GM19463 (cell line): ENCODE measurements around the gene MBTPS1.

Experiments used
- ATAC-seq: cut with Tn5 transposase; IDR thresholded peaks from one replicate; pipeline ENCODE4 v1.9.1; 2021; ENCODE audit warnings: mild to moderate bottlenecking, moderate library complexity; ENCODE audit not compliant: unreplicated experiment

MBTPS1 gene

DNA sequence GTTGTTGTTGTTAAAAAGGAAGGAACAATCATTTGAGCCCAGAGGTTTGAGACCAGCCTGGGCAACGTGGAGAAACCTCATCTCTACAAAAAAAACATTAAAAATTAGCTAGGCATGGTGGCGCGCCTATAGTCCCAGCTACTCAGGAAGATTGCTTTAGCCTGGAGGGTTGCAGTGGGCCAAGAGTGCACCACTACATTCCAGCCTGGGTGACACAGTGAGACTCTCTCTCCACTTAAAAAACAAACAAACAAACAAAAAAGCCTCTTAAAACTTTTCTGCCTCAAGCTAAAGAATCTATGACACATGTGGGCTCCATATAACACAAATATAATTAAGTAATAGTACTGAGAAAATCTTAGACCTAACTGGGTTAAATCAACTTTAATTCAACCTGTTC is 12.5 kb downstream of the MBTPS1 start:
- ATAC-seq, result no peak

DNA sequence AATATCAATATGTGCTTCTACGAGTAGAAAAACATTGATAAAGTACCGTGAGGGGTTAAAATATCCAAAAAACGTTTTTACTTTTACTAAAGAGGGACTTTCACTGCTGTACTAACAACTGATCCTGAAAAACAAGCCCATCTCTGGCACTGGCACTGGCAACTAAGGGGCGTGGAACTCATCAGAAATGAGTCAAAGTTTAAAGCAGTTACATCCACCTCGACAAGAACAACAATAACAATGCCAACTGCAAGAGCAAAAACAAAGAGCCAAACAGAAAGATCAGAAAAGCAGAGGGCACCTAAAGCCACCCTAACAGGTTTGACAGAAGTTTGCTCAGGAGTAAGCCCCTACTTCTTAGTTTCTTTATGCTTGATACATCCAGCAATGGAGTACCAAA is 13.1 kb downstream of the MBTPS1 start:
- ATAC-seq, result no peak

DNA sequence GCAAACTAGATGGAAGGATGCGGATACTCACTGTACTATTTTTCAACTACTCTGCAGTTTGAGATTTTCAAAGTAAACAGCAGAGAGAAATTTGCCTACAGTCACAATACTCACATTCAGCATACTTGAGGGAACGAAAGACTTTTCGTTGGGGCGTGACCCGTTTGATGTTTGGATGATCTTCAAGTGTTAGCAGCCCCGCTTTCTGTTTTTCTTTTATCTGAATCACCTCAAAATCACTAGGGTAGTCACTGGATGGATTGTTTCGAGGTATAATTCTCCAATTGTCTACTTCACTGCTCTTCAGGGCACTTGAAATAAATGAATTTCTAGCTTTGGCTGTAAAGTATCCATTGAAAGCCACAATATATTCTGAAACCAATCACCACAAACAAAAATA is 17.8 kb downstream of the MBTPS1 start:
- no peak for ATAC-seq

DNA sequence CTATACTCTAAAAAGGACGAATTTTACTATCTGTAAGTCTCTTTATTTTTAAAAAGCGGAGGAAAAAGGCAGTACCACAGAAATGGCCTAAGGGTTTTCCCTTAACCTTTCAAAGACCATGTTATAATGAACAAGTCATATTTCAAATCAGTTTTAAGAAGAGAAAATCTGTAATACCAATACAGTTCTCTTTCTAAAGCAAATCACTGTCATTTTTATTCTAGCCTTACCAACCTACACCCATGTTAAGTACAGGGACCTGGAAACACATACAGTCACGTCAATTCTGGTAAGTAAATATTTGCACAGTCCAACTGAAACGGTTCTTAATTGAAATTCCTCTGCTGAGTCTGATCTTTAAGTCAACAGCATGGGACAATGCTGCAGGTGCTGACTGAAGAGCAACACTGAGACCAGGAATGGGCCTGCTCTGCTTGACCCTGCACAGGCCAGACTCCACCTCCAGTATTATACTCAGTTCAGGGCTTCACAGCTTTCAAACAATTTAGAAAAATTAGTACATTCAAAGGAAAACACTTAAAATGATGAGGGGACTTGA is 20.2 kb downstream of the MBTPS1 start:
- no peak for ATAC-seq

DNA sequence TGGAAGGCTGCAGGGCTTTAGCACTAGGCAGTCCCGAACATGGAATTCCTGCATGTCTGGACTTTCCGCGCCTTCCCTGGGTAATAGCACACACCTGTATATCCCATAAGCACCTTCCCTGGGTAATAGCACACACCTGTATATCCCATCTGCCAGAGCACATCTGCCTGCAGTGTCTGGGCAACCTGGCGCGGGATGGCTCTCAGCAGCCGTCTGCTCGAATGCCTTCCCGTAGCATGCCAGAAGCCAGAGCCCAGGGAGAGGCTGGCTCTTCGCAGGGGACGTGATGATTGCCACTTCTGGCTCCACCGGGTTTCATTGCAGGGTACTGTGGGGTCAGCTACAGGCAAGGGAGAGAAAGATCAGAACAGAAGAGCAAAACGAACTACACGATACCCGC is 21.3 kb downstream of the MBTPS1 start:
- ATAC-seq, result no peak

DNA sequence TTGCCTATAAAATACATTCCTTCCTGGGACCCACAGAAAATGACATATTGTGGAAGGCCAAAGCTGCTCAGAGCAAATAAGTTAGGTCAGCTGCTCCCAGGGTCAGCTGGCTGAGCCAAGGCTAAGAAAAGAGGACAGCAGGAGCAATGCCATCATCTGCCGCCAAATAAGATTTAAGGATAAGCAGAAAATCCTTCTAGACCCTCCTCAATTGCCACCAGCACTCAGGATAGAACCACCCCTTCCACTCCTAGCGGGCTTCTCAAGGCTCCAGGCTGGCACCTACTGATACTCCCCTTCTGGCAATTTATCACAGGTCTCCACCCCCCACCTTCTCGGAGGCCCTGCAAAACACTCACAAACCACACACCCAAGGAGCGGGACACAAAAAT is 22.9 kb downstream of the MBTPS1 start:
- no peak for ATAC-seq

DNA sequence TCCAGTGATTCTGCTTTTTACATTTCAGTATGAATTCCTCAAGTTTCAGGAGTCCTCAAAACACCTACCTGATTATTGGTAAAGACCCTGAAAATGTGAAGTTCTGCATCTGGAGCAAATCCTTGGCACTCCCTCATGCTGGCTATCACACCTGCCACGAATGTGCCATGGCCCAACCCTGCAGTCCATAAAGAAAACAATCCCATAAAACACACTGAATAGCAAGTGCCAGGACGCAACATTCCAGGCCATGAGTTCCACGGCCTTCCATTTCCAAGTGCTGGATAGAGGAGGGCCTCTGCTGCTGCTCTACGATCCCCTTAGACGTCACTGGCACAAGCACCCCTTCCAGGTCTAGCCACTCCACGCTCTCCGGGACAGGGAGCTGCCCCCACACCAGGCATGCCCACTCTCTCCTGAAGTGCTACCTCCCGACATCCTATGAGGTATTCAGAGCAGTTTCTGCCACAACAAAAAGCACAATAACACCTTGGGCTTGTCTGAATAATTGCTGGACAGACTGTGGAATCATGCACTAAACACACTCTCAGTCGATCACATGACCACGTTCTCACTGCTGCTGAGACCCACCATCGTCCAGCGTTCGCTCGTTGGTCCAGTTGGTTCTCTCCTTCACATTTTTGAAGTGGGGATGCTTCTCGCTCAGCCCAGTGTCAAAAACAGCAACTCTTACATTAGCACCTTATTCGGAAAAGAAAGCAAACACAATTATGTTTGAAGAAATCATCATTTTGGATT is 23.4 kb downstream of the MBTPS1 start:
- no peak for ATAC-seq

DNA sequence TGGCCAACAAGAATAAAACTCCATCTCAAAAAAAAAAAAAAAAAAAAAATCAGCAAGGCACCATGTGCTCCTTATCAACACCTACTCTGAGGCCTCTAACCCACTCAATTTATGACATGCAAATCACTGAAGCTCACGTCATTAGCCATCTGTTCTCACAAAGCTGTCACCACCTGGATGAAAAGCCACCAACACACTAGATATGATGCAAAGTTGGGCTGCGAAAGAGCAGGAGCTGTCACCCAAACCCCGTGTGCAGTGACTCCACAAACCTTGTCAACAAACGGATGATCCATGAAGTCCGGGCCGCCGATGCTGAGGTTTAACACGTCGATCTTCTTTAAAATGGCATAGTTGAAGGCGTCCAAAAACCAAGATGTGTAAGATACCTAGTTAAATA is 25.3 kb downstream of the MBTPS1 start:
- ATAC-seq, result no peak

DNA sequence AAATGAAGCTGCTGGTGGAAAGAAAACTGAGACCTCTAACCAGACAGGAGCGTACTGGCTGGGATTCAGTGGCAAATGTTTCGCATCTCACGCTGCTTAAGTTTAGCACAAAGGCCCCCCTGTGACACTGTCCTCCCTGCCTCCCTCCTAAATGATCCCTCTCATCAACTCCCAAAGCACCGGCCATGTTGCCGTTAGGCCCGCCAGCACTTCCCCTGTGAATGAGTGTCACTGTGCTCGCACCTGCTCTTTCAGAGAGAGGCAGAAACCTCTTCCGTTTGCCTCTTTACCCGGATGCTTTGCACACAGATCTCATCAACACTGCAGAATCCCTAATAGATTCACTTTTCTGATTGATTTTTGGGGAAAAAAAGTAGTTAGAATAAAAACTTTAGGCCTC is 26.5 kb downstream of the MBTPS1 start:
- no peak for ATAC-seq

DNA sequence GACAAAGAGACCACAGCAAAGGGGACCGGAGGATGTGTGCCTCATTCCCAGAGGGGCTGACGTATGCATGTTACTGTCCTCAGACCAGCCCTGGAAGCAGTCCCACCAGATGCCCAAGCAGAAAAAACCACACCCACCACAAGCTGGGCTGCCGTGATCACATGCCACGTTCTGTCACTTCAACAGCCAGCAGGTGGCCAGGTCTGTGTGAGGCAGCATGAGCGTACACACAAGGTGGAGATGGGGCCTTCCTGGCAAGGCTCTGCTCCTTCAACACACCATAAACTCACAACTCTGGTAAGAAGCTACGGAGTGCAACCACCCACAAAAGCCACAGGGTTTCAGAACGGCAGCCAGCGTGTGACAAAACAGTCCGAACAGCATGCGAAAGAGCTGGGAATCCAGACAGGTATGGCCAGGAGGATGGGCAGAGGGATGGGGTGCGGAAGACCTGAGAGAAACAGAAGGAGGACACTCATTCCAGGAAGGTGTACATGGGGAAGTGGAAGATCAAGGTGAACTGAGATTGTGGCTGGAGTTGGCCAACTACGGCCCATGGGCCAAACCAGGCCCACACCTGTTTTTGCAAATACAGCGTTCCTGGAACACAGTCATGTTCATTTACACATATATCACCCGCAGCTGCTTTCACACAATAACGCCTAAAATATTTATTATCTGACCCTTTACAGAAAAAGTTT is 27.9 kb downstream of the MBTPS1 start:
- peak; percentile 80 for ATAC-seq

DNA sequence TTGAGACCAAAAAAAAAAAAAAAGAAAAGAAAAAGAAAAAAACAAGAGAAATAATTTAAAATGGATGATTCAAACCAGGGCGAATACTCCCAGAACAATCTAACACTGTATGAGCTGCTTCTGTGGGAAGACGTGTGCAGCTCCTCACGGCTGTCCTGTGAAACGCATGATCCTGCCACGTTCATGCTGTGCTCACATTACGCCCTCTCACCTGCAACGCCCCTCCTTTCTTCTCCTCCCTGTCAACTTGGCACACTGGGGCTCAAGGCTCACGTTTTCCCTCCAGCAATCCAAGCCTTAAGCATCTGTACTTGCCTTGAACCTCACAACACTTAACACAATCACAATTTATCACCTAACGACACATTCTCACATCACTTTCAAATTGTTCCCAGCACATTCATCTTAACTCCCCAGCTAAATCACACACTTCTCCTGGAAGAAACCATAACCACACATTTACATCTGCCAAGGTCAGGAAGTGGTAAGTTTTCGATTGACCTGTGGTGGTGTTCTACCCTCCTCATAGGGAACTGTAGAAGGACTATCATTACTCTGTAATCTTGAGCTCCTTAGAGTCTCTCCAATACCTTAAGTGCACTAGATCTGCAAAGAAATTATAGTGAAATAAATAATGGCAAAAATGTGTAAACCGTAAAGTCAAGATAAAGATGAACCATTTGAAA is 29.1 kb downstream of the MBTPS1 start:
- ATAC-seq, result no peak

DNA sequence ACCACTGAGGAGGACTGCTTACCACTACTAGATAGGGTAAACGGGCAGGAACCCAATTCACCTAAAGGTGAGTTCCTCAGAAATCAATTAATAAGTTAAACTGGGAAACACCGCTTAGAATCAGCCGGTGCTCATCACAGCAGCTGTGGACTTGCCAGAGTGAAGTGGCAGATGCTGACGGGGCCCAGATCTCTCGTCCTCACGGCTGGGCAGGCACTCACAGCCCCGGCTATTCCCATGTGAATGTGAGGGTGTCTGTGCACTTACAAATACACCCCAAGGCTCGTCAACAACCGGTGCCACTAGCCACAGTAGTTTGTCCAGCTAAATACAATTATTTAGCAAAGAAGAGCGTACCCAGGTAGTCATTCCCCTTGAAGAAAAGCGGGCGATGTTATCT is 29.7 kb downstream of the MBTPS1 start:
- no peak for ATAC-seq

DNA sequence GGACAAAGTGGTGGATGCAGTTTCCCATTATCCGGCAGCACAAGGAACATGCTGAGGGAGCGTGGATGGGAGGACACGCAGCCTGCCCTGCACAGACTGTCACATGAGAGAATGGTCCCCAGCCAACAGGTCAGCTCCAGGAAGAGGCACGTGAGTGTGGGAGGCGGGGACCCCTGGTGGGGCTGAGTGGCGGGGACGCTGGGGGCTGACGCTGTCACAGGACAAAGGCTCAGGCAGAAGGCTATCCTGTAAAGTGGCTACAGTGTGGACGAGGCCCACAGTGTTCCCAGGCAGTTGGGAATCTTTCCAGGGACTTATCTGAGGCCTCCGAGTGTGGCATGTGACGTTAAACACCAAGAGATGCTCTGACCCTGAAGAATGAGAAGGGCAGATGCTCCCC is 30.4 kb downstream of the MBTPS1 start:
- no peak for ATAC-seq

DNA sequence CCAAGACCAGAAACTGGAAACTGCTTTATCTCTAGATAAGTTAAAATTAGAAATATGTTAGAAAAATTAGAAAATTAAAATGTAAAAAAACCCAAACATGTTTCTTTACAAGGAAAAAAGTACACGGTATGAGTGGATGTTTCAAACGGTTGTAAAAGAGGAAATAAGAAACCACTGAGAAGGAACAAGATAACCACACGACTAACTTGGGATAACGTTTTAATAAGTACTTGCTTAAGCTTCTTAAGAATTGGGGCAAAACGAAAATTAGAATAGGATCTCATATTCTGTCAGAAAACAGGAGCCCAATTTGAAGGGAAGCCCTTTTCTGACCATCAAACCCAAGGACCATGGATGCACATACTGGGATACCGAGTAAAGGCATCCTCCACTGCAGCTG is 31.0 kb downstream of the MBTPS1 start:
- ATAC-seq, result no peak

DNA sequence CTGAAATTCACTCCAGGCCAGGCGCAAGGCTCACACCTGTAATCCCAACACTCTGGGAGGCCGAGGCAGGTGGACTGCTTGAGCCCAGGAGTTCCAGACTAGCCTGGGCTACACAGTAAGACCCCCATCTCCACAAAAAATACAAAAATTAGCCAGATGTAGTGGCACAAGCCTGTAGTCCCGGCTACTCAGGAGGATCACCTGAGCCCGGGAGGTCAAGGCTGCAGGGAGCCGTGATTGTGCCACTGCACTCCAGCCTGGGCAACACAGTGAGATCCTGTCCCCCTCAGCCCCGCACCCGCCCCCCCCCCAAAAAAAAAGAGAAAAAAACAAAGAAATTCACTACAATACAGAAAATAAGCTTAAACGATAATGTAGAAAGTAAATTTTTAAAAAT is 31.5 kb downstream of the MBTPS1 start:
- ATAC-seq, result no peak

DNA sequence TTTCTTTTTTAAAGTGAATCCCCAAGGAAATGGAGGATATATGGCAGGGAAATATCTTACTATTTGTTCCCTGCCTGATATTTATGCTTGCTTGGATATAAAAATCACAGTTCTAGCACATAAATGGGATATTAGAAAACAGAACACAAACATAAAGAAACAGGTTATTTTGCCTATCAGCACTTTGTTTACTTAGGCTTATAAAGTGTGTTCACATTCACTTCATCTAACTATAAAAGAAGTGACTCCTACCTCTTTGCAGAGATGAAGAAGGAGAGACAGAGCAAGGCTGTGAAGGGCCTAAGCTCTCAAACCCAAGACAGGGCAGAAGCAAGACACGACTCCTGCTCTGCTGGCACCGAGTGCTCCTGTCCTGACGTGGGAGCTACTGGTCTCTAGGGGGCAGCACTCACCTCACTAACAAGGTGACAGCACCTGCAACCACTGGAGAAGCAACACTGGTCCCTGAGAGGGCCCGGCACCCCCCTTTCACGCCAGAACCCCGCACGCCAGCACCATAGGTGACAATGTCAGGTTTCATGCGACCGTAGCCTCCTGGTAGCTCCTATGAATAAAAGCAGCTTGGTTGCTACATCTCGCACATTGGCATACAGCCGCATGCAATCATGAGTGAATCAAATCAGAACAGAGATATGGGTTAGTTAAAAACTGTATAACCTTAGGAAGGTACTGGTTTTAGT is 32.0 kb downstream of the MBTPS1 start:
- ATAC-seq, result peak; percentile 40

DNA sequence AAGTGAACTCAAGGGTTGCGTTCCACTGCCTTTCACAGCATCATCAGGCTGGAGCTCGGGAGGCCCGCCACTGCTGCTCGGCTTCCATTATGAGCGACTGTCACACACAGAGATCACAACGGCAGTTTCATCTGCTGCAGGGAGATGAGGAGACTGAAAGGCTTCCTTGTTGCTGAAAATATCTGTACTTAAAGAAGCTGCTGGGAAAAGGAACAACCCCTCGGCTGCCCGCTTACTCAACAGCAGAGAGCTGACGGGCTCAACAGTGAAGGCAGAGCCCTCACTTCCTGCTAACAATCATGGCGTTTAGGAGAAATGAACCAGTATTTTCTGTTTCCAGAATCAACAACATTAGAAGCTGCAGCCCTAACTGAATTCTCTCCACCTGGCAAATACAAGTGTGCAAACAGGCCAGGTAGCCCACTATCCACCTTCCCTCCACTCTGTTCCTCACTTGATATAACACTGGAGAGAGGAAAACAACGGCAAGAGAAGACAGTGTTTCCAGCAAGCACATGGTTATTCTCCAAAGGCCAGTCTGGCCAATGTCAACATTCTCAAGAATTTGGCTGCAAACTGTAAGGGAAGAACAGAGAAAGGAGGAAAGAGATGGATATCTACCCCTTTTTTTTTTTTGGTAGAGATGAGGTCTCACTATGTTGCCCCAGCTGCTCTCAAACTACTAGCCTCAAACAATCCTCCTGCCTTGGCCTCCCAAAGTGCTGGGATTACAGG is 33.7 kb downstream of the MBTPS1 start:
- no peak for ATAC-seq

DNA sequence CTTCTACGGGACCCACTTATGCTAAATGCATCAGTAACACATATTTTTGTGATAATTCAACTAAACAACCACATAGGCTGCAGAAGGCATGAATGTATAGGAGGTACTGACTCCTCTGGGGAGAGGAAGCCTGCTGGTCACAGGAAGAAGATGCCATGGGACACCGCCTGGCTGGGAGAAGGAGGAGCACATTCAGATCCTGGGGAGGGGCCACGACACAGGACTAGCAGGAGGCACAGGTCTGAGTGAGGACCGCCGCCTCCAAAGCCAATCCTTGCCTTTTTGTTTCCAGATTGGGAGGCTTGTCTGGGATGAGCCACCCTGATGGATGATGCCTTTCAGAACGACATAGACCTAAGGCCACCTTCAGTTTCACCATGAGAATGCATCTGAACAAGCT is 34.6 kb downstream of the MBTPS1 start:
- ATAC-seq, result no peak

DNA sequence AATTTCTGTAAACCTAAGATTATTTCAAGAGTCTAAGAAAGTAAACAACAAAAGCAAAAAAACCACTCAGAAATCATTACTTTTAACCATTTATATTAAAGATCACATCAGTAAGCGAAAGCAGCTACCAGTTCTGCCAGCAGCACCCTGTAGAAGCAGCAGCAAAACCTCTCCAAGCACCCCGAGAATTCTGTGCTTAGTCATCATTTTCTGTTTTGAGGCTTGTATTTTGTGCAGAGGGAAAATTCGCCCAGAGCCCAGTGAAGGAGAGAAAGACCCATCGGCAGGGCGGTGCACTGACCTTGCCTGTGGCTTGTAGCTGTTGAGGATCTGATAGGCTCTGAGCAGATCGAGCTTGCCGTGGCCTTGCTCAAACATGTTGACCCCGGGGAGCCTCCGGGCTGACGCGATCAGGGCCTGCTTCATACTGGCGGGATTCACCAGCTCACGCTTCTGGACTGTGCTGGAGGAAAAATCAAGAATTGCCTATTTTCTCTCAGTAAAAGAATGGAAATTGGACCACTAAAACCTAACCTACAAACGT is 35.2 kb downstream of the MBTPS1 start:
- no peak for ATAC-seq

DNA sequence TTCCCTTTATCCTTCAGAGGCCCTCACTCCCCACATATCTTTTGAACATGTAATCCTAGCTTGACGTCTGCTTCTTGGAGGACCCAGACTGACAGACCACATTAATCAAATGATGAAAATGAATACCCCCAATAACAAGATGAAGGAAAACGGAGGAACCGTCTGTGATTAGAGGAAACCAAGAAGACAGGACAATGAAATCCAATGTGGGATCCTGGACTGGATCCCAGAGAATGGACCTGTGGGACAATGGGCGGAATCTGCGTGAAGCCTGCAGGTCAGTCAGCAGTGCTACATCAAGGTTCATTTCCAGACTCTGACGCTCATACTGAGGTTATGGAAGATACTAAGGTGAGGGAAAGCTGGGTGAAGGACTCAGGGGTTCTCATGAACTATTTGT is 35.9 kb downstream of the MBTPS1 start:
- ATAC-seq, result no peak
